Measurements from ENCODE around the gene PHOSPHO1. TPM values are rescaled to one million over a fixed set of nuclear protein-coding genes. Genes with fewer than 3 reads are reported as not detected.

PHOSPHO1 gene
- total and polyA plus RNA-seq, 2 experiments from 2014 or later: 0.54 TPM; not detected in 1

- TF ChIP-seq CTCF (IDR thresholded peaks at IDR 0.05; ENCODE audit: poor library complexity): no peak
- TF ChIP-seq EZH2phosphoT487 (IDR thresholded peaks at IDR 0.05; ENCODE audit: low read depth, severe bottlenecking, unreplicated experiment): no peak
- TF ChIP-seq EZH2 (IDR thresholded peaks at IDR 0.05; ENCODE audit: borderline replicate concordance): no peak
- DNase-seq (ENCODE audit: low spot score): no peak
- 77% methylated on average over 5 of the region's 5 CpGs for WGBS (ENCODE audit: low lambda C conversion rate, missing lambda C conversion rate)
- H3K27ac ChIP-seq: no peak overlapping the region
- H2AFZ ChIP-seq: no peak overlapping the region
- peaks cover 6% of the 10 kb centered on the region for H3K27me3 ChIP-seq
- H3K79me2 ChIP-seq: no peaks in the 10 kb centered on the region
- H3K9me2 ChIP-seq (replicated peaks; ENCODE audit: insufficient read depth): no peaks in the 10 kb centered on the region
- no peaks in the 10 kb centered on the region for H3K9me3 ChIP-seq (ENCODE audit: low read depth)
- H3K4me1 ChIP-seq (ENCODE audit: insufficient read depth): no peaks in the 10 kb centered on the region
- no peaks in the 10 kb centered on the region for H3K36me3 ChIP-seq (replicated peaks; ENCODE audit: insufficient read depth, low read depth)
- H3K4me3 ChIP-seq: no peak overlapping the region
- no peaks in the 10 kb centered on the region for H4K20me1 ChIP-seq (ENCODE audit: insufficient read depth, poor library complexity, severe bottlenecking)
- H3K4me2 ChIP-seq: no peak overlapping the region
Measured at GRCh38 chr17:49213399-49213798, 17.2 kb downstream of the PHOSPHO1 start.

- Histone ChIP-seq H3K4me2 (peak within 1 kb of the TSS; percentile 57), H3K36me3 (replicated peaks; ENCODE audit: insufficient read depth, low read depth) (no peaks in the 10 kb centered on the region), H4K20me1 (ENCODE audit: insufficient read depth, poor library complexity, severe bottlenecking) (no peaks in the 10 kb centered on the region), H3K79me2 (no peaks in the 10 kb centered on the region), H2AFZ (no peak within 1 kb of the TSS), H3K4me1 (ENCODE audit: insufficient read depth) (no peaks in the 10 kb centered on the region), H3K27me3 (peaks cover 6% of the 10 kb centered on the region), H3K9me2 (replicated peaks; ENCODE audit: insufficient read depth) (no peaks in the 10 kb centered on the region), H3K27ac (no peak within 1 kb of the TSS), H3K4me3 (no peak within 1 kb of the TSS), H3K9me3 (ENCODE audit: low read depth) (no peaks in the 10 kb centered on the region)
- TF ChIP-seq CTCF (IDR thresholded peaks at IDR 0.05; ENCODE audit: poor library complexity) (no peak), EZH2phosphoT487 (IDR thresholded peaks at IDR 0.05; ENCODE audit: low read depth, severe bottlenecking, unreplicated experiment) (no peak), EZH2 (IDR thresholded peaks at IDR 0.05; ENCODE audit: borderline replicate concordance) (no peak)
- peak; percentile 37 for DNase-seq (ENCODE audit: low spot score)
- 62% methylated on average over 21 of the region's 22 CpGs for WGBS (ENCODE audit: low lambda C conversion rate, missing lambda C conversion rate)
Measured at GRCh38 chr17:49210158-49211029, 20.2 kb downstream of the PHOSPHO1 start, which contains the start of the genes ABI3 and GNGT2. ABI3 (plus strand) TSS chr17:49210707; CDS start chr17:49210725, 18 bp downstream. GNGT2 (minus strand) TSS chr17:49210574; CDS start chr17:49207422, 3,152 bp downstream.

GRCh38 chr17:49209061-49209571 lies 21.5 kb downstream of the PHOSPHO1 start:
- H3K27me3 ChIP-seq: peaks cover 6% of the 10 kb centered on the region
- no peaks in the 10 kb centered on the region for H4K20me1 ChIP-seq (ENCODE audit: insufficient read depth, poor library complexity, severe bottlenecking)
- H3K27ac ChIP-seq: no peak overlapping the region
- no peak overlapping the region for H3K4me2 ChIP-seq
- H3K4me3 ChIP-seq: no peak overlapping the region
- DNase-seq (ENCODE audit: low spot score): no peak
- H3K4me1 ChIP-seq (ENCODE audit: insufficient read depth): no peaks in the 10 kb centered on the region
- H3K9me3 ChIP-seq (ENCODE audit: low read depth): no peaks in the 10 kb centered on the region
- no peaks in the 10 kb centered on the region for H3K9me2 ChIP-seq (replicated peaks; ENCODE audit: insufficient read depth)
- no peak overlapping the region for H2AFZ ChIP-seq
- no peaks in the 10 kb centered on the region for H3K36me3 ChIP-seq (replicated peaks; ENCODE audit: insufficient read depth, low read depth)
- TF ChIP-seq CTCF (IDR thresholded peaks at IDR 0.05; ENCODE audit: poor library complexity): no peak
- TF ChIP-seq EZH2phosphoT487 (IDR thresholded peaks at IDR 0.05; ENCODE audit: low read depth, severe bottlenecking, unreplicated experiment): no peak
- no peak for TF ChIP-seq EZH2 (IDR thresholded peaks at IDR 0.05; ENCODE audit: borderline replicate concordance)
- no peaks in the 10 kb centered on the region for H3K79me2 ChIP-seq
- 89% methylated on average over 10 of the region's 10 CpGs for WGBS (ENCODE audit: low lambda C conversion rate, missing lambda C conversion rate)

Measured in hepatocyte (in vitro differentiated cells).